Stimulated activated CD4-positive, alpha-beta T cell treated with anti-CD3 and anti-CD28 coated beads, Interleukin-2, amount 100 ng/mL, for 48 hours (primary cell): ENCODE data around the gene ADCY2.

ENCODE experiments used
- DNase-seq, 2 donors: peaks; one replicate each; pipeline ENCODE4 v3.0.0-alpha.2; 2020

ADCY2 gene

DNA sequence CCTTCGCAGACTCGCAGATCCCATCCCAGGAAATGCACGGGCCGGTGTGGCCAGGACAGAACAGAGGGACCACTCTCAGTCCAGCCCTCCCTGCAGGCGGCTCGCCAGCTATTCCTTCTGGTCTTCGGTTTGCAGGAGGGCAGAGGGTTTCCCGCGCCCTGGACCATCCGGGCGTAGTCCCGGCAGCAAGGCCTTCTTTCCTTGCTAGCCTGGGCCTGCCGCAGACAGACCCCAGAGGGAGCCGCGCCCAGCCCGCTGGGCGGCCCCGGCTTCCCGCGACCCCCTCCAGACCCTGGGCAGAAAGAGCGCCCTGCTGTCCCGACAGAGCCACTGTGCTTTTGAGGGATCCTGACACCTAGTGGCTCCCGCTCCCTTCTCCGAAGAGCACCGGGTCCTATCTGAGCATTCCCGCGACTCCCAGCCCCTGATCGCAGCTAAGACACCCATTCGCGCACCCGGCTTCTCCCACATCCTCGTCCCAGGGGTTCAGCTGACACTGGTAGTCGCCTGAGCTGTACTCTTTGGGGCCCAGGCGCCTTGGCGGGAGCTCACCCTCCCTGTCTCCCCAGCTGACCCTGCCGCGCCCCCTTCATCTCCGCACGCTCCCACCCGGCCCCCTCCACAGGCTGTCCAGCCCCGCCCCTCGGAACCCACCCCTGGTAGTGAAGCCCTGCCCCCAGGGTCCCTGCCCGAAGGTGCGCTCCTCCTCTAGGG, 453.9 kb downstream of the ADCY2 start:
- DNase-seq, result no peak

DNA sequence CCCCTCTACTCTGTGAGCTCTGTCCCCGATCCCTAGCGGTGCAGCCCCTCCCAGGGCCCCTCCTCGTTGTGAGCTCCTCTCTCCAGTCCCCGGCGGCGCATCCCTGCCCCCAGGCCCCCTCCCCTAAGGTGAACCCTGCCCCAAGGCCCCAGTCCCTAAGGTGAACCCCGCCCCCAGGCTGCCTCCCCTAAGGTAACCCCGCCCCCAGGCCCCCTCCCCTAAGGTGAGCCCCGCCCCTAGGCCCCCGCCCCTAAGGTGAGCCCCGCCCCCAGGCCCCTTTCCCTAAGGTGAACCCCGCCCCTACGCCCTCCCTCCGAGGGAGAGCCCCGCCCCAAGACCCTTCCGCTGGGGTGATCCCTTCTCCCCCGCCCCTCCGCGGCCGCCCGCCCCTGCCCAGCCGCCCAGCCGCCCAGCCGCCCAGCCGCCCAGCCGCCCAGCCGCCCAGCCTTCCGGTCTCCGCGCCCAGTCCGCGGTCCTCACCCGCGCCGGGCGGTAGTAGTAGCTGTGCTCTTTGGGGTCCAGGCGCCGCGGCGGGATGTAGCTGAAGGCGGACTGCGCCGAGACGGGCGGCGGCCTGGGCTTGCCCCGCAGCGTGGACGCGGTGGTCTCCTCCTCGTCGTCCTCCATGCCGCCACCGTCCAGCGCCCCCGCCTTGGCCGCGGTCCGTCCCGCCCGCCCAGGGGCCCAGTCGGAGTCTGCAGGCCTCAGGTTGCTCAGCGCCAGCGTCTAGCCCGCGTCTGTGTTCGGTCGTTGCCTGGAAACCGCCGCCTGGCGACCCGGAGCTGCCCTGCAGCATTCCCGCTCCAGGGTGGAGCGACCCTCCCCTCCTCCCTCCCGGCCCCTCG, 454.7 kb downstream of the ADCY2 start, which contains the start of gene CFAP90:
TSS of gene CFAP90 (minus strand) at position 739 of the 845 bp plus-strand sequence. CDS start at position 627, 112 bp downstream.
- DNase-seq, result no peak

DNA sequence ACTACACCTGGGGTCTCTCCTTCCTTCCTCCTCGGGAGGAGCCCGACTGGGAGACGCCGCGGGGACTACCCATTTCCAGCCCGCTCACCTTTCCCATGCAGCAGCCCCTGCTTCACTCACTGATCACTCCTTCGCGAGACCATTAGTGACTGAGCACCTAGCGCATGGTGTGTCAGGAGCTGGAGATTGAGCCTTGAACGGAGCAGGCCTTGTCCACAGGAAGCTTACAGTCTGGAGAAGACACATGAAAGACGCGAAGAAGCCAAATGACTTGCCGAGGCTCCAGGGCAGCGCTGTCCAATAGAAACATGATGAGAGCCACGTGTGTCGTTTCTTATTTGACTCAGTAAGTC, 455.3 kb downstream of the ADCY2 start:
- DNase-seq, result no peak

DNA sequence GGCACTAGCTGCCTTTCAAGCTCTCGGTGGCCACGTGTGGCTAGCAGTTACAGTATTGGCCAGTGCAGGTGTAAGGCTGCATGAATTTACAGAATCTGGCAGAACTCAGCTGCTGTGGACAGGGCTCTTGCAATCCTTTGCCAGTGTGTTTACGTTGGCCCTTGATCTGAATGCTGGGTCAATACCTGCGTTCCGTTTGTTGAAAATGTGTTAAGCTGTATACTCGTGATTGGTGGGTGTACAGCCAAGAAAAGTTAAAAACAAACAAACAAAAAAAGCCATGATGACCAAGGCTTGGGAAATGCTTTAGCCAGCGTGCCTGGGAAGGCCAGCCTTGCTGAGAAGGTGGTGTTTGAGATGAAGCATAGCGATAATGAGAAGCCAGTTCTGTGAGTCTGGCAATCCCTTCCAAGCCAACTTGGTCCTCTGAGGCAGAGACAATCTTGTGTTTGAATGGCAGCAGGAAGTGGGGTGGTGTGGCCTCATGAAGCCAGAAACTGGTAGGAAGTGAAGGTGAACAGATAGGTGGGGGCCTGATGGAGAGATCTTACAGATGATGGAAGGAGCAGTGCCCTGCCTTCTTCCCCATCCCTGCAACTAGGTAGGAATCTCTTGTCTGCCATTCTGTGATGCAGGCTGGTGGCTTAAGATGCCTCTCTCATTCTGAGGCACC, 455.8 kb downstream of the ADCY2 start:
- no peak for DNase-seq

DNA sequence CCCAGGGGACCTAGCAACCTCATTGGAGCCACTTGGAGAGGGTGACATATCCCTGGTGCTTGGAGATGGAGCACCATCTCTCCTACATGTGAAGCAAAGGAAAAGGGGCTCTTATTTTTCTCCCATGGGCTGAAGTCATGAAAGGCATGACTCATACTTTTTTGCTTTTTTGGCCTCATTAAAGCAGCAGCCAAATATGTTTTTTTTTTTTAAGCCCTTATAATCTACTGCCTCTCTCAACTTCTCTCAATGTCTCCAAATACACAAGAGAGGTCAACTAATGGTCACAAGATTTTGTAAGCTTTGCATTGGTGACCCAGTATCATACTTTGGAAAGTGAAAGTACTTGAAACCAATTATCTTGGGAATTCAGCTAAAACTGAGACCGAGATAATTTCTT, 456.6 kb downstream of the ADCY2 start:
- no peak for DNase-seq

DNA sequence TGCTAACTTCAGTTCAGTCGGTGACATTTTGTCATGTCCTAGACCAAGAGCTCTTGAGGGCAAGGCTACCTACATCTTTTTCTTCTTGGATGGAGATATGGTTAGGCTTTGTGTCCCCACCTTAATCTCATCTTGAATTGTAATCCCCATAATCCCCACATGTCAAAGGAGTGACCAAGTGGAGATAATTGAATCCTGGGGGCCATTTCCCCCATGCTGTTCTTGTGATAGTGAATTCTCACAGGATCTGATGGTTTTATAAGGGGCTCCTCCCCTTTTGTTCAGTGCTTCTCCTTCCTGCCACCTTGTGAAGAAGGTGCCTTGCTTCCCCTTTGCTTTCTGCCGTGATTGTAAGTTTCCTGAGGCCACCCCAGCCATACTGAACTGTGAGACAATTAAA, 457.1 kb downstream of the ADCY2 start:
- no peak for DNase-seq

DNA sequence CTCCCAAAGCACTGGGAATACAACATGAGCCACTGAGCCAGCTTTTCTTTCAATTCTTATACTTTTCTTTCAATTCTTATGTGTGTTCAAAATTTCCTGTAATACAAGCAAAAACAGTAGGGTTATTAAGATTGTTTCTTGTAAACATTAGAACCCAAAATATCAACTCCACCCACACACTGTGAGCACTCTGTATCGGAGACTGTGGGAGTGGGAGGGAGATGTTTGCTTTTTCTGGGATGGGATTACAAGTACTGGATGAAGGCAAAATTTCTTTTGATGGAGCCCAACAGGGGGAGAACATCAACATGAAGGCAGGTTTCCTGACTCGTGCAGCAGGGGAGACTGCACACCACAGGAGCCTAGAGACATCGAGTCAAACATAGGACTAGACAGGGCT, 459.7 kb downstream of the ADCY2 start:
- no peak for DNase-seq

DNA sequence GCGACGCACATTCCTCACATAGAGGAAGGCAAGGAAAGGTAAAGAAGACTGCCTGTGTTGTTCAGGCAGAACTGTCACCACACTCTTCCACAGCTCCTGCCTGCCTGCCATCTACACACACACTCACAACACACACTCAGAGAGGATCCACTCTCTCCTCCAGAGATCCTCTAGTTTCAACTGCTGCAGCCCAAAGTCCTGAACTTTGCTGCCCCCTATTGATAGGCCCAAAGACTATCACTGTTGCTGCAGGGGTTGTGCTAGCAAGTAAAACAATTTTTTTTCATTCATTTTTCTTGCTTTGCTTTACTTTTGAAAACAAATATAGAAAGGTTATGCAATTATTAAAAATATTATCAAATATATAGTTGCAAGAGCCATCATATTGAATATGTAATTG, 460.9 kb downstream of the ADCY2 start:
- DNase-seq, result no peak

DNA sequence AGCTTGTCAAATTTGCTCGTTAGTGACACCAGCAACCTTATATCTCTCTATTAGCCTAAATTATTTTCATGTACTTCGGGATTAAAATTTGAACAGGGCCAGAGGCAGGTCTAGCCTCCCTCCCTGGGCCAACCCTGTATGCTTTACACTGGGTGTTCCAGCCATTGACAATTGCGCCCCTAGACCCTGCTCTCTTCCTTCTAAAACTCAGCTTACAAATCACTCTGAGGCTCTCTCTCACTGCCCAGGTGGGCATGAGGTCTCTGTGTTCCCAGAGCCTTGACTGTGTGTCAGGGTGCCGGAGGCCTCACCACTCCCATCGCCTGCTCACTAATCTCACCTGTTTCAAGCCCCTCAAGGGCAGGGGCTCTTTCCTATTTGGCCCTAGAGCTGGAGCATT, 461.4 kb downstream of the ADCY2 start:
- DNase-seq, result no peak

DNA sequence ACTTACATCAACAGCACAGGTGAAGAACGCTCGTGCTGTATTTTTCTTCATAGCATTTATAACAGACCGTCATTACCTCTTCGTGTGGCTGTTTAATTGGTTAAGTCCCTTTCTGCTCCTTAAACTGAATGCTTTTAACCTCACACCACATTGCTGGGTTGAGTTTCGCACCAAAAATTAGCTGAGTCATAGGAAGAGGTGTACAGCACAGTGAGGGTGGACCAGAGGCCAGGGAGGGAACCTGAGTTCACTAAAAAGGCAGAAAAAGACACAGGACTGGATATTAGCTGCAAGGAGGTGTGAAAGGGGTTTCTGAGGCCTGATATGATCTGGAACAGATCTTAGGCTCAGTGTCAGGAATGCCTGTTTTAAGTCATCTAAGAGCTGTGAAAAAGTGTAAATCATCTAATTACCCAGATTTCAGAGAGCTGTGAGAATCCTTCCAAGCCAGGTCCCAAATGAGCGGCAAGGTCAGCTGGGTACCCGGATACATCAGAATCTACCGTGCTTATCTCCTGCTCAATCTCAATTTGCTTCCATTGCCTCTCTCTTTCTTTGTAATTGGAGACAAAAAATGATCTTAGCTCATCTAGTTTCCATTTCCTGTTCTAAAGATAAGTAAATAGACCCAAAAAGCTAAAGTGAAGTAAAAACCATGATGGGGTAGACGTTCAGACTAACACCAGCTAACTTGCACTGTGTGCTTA, 462.1 kb downstream of the ADCY2 start:
- no peak for DNase-seq

DNA sequence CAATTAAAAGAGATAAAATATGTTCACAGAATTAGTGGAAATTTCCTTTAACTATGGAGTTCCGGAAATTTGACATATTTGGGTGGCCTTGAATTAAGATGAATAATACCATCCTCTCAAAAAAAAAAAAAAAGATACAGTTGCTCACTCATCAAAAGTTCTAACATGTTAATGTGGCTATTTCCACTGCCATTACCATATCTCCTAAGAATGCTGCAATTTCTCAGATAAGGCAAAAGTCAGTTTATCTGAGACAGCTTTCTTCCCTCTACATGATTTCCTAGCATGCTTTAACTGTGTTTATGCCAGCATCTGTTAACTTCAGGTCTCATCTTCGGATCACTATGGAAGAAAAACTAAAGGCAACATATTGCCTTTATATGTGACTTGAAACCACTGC, 470.3 kb downstream of the ADCY2 start:
- DNase-seq, result no peak

DNA sequence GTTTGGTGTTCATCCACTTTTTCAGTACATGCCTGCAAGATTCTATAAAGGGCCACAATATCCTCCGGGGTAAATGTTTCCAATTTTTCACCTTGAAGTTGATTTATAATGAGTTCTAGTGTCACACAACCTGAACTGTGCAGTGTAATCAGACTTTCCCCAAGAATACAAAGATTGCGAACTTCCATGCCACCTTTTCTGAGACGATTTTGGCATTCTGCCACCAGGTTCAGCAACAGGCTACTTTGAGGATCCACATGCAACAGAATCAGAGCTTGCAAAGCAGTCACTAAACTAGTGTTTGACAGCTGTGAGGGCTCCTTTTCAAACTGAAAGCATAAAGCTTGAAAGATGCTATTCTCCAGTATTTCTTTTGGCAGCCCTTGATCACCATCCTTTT, 471.3 kb downstream of the ADCY2 start:
- no peak for DNase-seq

DNA sequence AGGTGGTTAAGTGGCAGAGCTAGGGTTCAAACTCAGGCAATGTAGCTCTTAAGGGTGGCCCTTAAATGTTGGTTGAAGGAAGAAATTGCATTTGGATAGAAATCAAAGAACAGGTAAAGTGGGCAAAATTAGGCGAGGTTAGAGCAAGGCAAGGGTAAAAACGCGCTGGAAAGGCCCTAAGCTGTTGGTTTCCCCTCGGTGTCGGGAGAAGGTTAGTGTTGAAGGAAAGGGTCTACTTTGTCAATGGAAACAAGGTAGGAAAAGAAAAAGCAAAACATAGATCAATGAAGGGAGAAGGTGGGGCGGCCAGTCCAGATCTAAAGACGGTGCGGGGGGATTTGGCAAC, 472.5 kb downstream of the ADCY2 start:
- no peak for DNase-seq

DNA sequence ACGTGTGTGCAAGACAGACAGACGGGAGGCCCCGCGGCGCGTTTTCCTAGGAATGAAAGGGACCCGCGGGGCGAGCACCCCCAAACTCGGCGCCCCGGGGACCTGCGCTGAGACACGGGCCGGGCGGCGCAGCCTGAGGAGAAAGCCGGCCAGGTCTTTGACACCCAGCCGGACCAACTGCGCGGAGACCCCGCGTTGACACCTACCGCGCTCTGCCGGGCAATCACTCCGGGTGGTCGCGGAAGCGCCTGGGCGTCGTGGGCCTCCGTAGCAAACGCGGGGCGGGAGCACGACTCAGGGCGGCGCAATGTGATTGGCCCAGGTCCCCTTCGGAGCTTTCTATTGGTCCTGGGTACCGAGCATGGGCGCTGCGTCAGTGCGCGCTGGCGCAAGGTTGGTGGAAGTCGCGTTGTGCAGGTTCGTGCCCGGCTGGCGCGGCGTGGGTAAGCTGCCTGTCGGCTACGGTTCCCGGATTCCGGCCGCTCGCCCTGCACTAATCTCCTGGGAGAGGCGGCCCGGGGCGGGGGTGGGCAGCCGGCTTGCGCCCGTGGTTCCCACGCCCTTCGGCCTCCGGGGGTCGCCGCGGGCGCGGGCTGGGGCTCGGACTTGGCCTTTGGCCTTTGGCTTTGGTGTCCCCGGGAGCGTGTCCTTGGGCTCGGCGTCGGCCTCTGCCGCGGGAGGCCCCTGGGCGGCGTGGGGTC, 473.0 kb downstream of the ADCY2 start, which contains the start of the genes FASTKD3 and MTRR:
TSS of gene FASTKD3 (minus strand) at position 259 of the 701 bp plus-strand sequence. CDS start 948 bp downstream, outside the sequence.
TSS of gene MTRR (plus strand) at position 376 of the 701 bp plus-strand sequence. CDS start 1,647 bp downstream, outside the sequence.
- peak; percentile 78 to 80 for DNase-seq

DNA sequence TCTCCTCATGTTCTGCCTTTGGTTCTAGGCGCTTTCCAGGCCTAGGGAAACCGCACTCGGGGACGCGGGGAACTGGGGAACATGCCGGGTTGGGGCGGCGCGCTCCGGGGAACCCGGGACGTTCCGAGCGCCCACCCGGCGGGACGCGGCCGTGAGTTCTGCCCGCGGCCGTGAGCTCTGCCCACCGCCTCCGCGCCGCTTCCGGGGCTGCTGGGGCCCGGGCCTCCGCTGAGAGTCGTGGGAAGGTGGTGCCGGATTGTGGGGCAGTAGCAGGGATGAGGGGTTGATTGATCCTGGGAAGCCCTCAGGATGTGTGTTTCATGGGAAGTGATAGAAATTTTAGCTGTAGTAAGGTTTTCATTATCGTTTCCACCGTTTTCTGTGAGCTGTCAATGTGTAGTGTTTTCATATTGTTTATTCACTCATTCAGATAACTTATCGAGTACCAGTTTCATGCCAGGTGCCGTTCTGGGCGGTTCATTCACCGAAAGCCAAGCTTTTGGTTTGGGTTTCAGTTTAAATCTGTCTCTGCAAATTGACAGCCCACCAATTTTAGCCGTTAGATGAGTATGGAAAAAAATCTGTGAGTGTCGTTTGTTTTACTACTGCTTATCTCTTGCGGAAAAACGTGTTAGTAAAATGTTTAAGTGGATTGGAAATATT, 473.7 kb downstream of the ADCY2 start:
- DNase-seq, result peak in 1 of 2 donors; percentile 33

DNA sequence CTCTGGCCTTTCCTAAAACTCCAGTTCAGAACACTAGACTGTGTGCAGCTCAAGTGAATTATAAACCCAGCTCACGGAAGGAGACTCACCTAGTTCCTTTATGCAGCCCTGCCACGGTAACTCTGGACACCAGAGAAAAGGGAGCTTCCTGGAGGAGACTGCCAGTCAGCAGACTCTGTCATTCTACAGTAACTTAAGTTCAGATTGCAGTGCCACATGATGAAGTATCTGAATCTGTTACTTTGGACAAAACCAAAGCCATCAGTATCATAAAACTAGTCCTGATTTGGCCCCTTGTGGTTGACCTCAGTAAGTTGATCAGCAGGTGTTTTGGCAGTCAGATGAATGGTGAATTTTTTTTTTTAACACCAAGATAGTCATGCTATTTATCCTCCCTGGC, 475.7 kb downstream of the ADCY2 start:
- no peak for DNase-seq

DNA sequence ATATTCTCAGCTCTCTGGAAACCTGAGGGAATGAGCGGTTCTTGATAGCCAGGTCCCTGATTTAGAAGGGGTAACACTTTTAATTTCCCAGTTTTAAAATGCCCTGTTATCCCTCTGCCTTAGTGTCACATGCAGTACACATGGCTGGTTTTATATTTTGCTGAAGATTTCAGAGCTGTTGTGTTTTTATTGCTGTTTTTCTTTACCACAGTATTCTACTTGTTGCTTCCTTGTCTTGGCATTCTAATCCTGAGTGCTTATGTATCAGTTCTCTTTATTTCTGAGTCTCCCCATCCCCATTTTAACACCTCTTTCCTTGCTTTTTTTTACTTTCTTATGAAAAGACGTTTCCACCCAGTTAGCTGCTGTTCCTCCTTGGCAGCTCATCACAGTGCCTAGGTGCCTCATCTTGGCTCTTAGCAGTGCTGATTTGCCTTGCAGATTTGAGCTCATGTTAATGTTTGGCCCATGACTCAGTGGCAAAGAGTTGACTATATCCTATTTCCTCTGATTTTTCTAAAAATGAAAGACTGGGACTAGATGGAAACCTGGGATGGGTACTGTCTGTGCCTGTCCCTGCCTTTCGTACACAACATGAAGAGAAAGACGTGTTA, 476.7 kb downstream of the ADCY2 start:
- DNase-seq, result no peak

DNA sequence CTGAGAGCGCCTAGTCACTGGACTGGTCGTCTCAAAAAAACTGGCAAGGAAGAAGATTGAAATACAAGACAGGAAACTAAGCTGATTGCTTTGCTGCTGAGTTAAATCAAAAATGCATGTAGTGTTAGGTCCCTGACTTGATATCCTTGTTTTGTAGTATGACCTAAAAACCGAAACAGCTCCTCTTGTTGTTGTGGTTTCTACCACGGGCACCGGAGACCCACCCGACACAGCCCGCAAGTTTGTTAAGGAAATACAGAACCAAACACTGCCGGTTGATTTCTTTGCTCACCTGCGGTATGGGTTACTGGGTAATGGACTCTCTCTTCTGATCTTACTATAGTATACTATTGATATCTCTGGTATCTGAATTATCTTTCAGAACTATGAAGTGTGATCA, 477.3 kb downstream of the ADCY2 start:
- DNase-seq, result peak in 1 of 2 donors; percentile 34

DNA sequence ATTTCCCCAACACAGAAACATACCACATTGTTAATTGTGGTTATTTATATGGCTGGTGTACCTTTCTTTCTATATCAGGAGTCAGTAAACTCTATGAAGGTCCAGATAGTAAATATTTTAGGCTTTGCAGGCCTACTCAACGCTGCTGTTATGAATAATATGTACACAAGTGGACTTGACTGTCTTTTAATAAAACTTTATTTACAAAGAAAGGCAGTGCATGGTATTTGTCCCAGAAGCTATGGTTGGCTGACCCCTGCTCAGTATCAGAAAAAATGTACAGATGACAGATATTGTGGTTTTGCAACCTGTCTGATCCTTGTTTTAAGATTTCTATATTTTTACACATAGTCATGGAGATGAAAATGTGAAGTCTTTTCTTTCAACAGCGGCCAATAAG, 478.7 kb downstream of the ADCY2 start:
- no peak for DNase-seq

DNA sequence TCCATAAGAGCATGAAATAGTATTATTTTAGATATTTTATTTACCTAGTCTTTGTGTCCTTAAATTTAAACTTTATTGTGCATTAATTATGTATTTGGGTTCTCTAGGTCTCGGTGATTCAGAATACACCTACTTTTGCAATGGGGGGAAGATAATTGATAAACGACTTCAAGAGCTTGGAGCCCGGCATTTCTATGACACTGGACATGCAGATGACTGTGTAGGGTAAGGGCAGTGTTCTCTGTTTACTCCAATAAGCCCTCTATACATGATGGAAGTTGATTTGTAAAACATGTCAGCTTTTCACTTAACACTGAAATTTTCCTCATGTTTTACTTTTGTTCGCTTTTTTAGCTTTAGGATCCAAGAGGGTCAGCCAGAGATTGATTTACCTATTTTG, 479.2 kb downstream of the ADCY2 start:
- no peak for DNase-seq

DNA sequence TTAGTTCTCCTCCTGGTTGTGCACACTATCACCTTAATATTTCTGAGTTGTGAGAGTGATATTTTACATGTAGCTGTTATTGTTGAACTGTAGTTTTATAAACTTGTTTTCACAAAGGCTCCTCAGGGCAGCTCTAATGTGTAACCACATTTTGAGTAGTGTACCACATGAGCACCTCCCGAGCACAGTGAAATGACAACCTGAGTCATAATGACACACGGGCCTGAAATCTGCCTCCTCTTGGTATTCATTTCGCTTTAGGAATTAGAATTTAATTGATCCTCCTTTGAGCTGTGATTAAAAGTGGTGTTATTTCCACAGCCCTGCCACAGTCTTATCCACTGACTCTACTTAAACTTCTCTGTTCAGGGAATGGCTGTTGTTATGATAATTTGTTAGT, 480.9 kb downstream of the ADCY2 start:
- DNase-seq, result no peak
